HCT116 (cell line): ENCODE measurements around the gene C1orf159. TPM values are rescaled to one million over a fixed set of nuclear protein-coding genes. Genes with fewer than 3 reads are reported as not detected.

ENCODE experiments used
- ATAC-seq: fragments of 200-7000 bp; cut with Tn5 transposase; 2 replicates; pipeline ENCODE4 v1.9.1; 2020; ENCODE audit warnings: mild to moderate bottlenecking, moderate library complexity
- BruUV-seq: library from RNA; stranded (reverse); fragments of 400-500 nt; replicated peaks from 2 replicates; lab custom pipeline; 2021; lab: Mats Ljungman, UMichigan
- CTCF ChIA-PET: fragments of 300-600 bp; sonication (Branson Sonifier 250); formaldehyde crosslinking; loops from one replicate; lab custom pipeline; 2021; ENCODE audit warnings: antibody characterized with exemption; lab: Charles Lee
- POLR2A ChIA-PET: fragments of 300-600, 350-600 bp; sonication (Branson Sonifier 250); formaldehyde crosslinking; loops from one replicate; lab custom pipeline; 2021; ENCODE audit warnings: antibody characterized with exemption; lab: Charles Lee
- RAD21 ChIA-PET, 2 experiments: fragments of 300-600 bp; sonication (Branson Sonifier 250); formaldehyde crosslinking; loops; one replicate each; lab custom pipeline; 2023; ENCODE audit warnings: low total read pairs in 2 of 2; ENCODE audit not compliant: uncharacterized antibody in 2 of 2, unreplicated experiment in 2 of 2, low non-redundant PET in 1 of 2; lab: Charles Lee
- DNase-seq: peaks from one replicate; pipeline ENCODE4 v3.0.0-alpha.2; 2010; ENCODE audit warnings: low read depth, low spot score
- H2AFZ ChIP-seq: fragments of 200-600 bp; shearing (Covaris generic), sonication (generic); 2 replicates; pipeline ENCODE4 v1.6.1; 2017; ENCODE audit warnings: low read depth, mixed run types, mixed read lengths, antibody characterized with exemption, low read length; ENCODE audit not compliant: poor library complexity, severe bottlenecking
- H3K27ac ChIP-seq: 2 replicates; pipeline ENCODE4 v1.5.1; 2012; ENCODE audit warnings: low read depth, low read length
- H3K27me3 ChIP-seq: fragments of 200-600 bp; sonication (generic); 2 replicates; pipeline ENCODE4 v1.6.1; 2016; ENCODE audit warnings: mixed run types, low read length, mixed read lengths; ENCODE audit not compliant: insufficient read depth
- H3K36me3 ChIP-seq, 2 experiments: fragments of 200-500 bp in 1 of 2; fragments of 200-600 bp in 1 of 2; sonication (Bioruptor generic) in 1 of 2; sonication (generic) in 1 of 2; 2 replicates each; pipeline versions ENCODE4 v1.5.1 to v1.6.1; 2014 to 2016; ENCODE audit warnings: low read length in 2 of 2, inconsistent platforms in 1 of 2, mixed read lengths in 1 of 2, mixed run types in 1 of 2; ENCODE audit not compliant: insufficient read depth in 2 of 2, control insufficient read depth in 1 of 2
- H3K4me1 ChIP-seq, 2 experiments: fragments of 200-600 bp in 1 of 2; sonication (generic) in 1 of 2; 2 replicates each; pipeline versions ENCODE4 v1.5.1 to v1.6.1; 2012 to 2017; ENCODE audit warnings: low read length in 2 of 2, inconsistent platforms in 1 of 2, mild to moderate bottlenecking in 1 of 2, mixed read lengths in 1 of 2, mixed run types in 1 of 2, moderate library complexity in 1 of 2; ENCODE audit not compliant: insufficient read depth in 2 of 2, control insufficient read depth in 1 of 2
- H3K4me2 ChIP-seq: fragments of 200-600 bp; sonication (generic); 2 replicates; pipeline ENCODE4 v1.6.1; 2017; ENCODE audit warnings: mixed run types, low read length, mixed read lengths
- H3K4me3 ChIP-seq, 2 experiments: fragments of 200-600 bp in 1 of 2; sonication (generic) in 1 of 2; replicated peaks in 1 of 2; 2 replicates each; pipeline ENCODE4 v1.5.1; 2011 to 2016; ENCODE audit warnings: low read length in 2 of 2, control low read depth in 1 of 2, low read depth in 1 of 2, mild to moderate bottlenecking in 1 of 2, mixed read lengths in 1 of 2, mixed run types in 1 of 2
- H3K79me2 ChIP-seq: fragments of 200-600 bp; sonication (generic); 2 replicates; pipeline ENCODE4 v1.6.1; 2017; ENCODE audit warnings: mild to moderate bottlenecking, mixed run types, low read length, moderate library complexity, mixed read lengths; ENCODE audit not compliant: insufficient read depth
- H3K9ac ChIP-seq: fragments of 200-600 bp; sonication (generic); 2 replicates; pipeline ENCODE4 v1.6.1; 2016; ENCODE audit warnings: low read length, mixed read lengths
- H3K9me2 ChIP-seq: fragments of 200-600 bp; sonication (generic), shearing (Covaris generic); 2 replicates; pipeline ENCODE4 v1.6.1; 2017; ENCODE audit warnings: mixed run types, mild to moderate bottlenecking, moderate library complexity; ENCODE audit not compliant: insufficient read depth
- H3K9me3 ChIP-seq, 2 experiments: fragments of 200-500 bp in 1 of 2; fragments of 200-600 bp in 1 of 2; sonication (Bioruptor generic) in 1 of 2; sonication (generic) in 1 of 2; 2 replicates each; pipeline ENCODE4 v1.6.1; 2014 to 2017; ENCODE audit warnings: low read length in 2 of 2, mixed read lengths in 2 of 2, inconsistent platforms in 1 of 2, low read depth in 1 of 2, mild to moderate bottlenecking in 1 of 2, mixed run types in 1 of 2, moderate library complexity in 1 of 2; ENCODE audit not compliant: control insufficient read depth in 1 of 2, insufficient read depth in 1 of 2
- H4K20me1 ChIP-seq: fragments of 200-600 bp; sonication (generic), shearing (Covaris generic); 2 replicates; pipeline ENCODE4 v1.6.1; 2017; ENCODE audit warnings: mixed run types, mild to moderate bottlenecking, moderate library complexity; ENCODE audit not compliant: insufficient read depth
- EGR1 ChIP-seq: IDR thresholded peaks from 2 replicates; pipeline ENCODE4 v1.6.1; 2012; ENCODE audit warnings: low read depth
- ELF1 ChIP-seq: IDR thresholded peaks from 2 replicates; pipeline ENCODE4 v1.6.1; 2012; ENCODE audit warnings: low read depth, borderline replicate concordance
- FOSL1 ChIP-seq: IDR thresholded peaks from 2 replicates; pipeline ENCODE4 v1.6.1; 2012; ENCODE audit warnings: low read depth
- MAX ChIP-seq: IDR thresholded peaks from 2 replicates; pipeline ENCODE4 v1.6.1; 2012
- POLR2AphosphoS5 ChIP-seq: IDR thresholded peaks from 2 replicates; pipeline ENCODE4 v1.6.1; 2011; ENCODE audit warnings: mild to moderate bottlenecking, low read depth, low read length, moderate library complexity
- REST ChIP-seq: IDR thresholded peaks from 2 replicates; pipeline ENCODE4 v1.6.1; 2012; ENCODE audit warnings: low read depth
- SRF ChIP-seq: IDR thresholded peaks from 2 replicates; pipeline ENCODE4 v1.6.1; 2012; ENCODE audit warnings: low read depth
- TCF7L2 ChIP-seq: IDR thresholded peaks from 2 replicates; pipeline ENCODE4 v1.7.0; 2011; ENCODE audit warnings: borderline replicate concordance, inconsistent platforms; ENCODE audit not compliant: insufficient read depth, insufficient read length; ENCODE audit errors: extremely low read depth
- YY1 ChIP-seq: IDR thresholded peaks from 2 replicates; pipeline ENCODE4 v1.6.1; 2011; ENCODE audit warnings: low read length, low read depth, moderate library complexity, mild to moderate bottlenecking; ENCODE audit not compliant: insufficient replicate concordance; ENCODE audit errors: extremely low read depth
- intact Hi-C: fragments of 100-400 bp; cut with micrococcal nuclease; formaldehyde crosslinking; loops from 2 replicates; pipeline ENCODE4 v1.10.0; 2022
- total RNA-seq: library from RNA; stranded (reverse); gene quantifications from one replicate; pipeline ENCODE4 v1.2.1, GENCODE V29; 2021; ENCODE audit not compliant: unreplicated experiment

The C1orf159 gene
- total RNA-seq, 1 experiment from 2014 or later, result 22.7 TPM

DNA sequence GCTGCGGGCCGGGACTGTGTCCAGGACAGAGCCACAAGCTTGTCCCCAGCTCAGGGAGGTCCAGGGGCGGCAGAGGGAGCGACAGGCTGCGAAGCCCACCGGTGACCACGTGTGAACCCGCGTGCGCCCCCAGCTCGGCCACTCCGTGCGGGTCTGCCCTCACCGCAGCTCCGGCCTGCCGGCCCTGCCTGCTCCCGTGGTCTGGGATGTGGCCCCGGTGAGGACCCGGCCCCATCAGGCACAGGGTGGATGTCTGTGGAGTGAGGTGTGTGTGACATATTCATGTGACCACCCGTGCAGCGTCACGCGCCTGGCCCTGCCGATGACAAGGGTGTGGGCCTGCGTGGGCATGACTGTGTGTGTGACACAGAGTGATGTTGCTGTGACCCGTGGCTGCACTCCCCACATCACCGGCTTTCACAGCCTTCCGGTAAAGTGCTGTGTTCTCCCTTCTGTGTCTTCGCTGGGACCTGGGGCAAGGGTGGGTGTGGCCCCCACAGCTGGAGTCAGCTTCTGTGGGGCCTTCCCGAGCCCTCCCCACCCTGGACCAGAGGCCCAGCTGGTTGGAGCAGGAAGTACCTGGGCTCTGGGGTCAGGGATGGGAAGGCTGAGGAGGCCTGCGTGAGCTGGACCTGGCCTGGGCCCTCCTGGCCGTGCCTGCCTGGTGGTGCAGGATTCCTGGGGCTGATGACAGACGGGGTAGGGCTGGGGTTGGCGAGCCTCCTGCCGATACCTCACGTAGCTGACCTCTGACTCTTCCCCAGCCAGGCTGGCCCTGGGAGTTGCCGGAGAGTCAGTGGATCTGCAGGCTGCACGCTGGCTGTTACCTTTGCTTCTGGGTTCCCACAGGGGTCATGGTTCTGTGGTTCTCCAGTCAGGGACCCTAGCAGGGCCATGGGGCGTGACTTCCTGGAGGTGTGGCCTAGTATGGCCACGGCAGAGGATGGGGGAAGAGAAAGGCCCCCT is 45.9 kb downstream of the C1orf159 start:
- ChIA-PET POLR2A (interaction anchor here (0.7 to 1.0 kb wide), 2 partner anchors 51 to 371 kb away, joined by 3 to 7 read pairs; partner anchors contain the start of gene AGRN), RAD21 (no interaction called here), CTCF (interaction anchor here (0.7 kb wide), 1 partner anchor 159 kb away, joined by 4 read pairs; no protein-coding TSS in a partner anchor)
- Histone ChIP-seq H3K9me2 (no peaks in the 10 kb centered on the region), H3K4me3 (peak overlapping the region; percentile 50 to 64), H4K20me1 (no peaks in the 10 kb centered on the region), H2AFZ (no peak overlapping the region), H3K36me3 (no peaks in the 10 kb centered on the region), H3K27me3 (no peaks in the 10 kb centered on the region), H3K79me2 (peaks cover 3% of the 10 kb centered on the region; the same call in 1 of the 2 replicates), H3K4me1 (peaks cover 38 to 67% of the 10 kb centered on the region in 2 experiments), H3K4me2 (peak overlapping the region; percentile 90), H3K9me3 (no peaks in the 10 kb centered on the region), H3K27ac (peak overlapping the region; percentile 79), H3K9ac (peak overlapping the region; percentile 72)
- TF ChIP-seq POLR2AphosphoS5 (0 out of 2 replicates have a peak, but pooled peaks have one; percentile 50), TCF7L2 (no peak), SRF (no peak), ELF1 (no peak), EGR1 (no peak), YY1 (no peak), FOSL1 (no peak), MAX (no peak), REST (no peak)
- no TSS peak for BruUV-seq
- intact Hi-C loops, result loop anchor here (5.0 kb wide), 2 partner anchors 68 to 277 kb away; partner anchors contain the start of genes DVL1 and HES4
- ATAC-seq, result no peak
- DNase-seq, result no peak
